Adipocyte (in vitro differentiated cells): ENCODE data around the gene LGALS3.

ENCODE experiments used
- DNase-seq: peaks from one replicate; pipeline ENCODE4 v3.0.0-alpha.2; 2015; ENCODE audit warnings: low read depth
- H3K27me3 ChIP-seq: replicated peaks from 2 replicates; pipeline ENCODE4 v1.7.0; 2013; ENCODE audit warnings: mild to moderate bottlenecking, low read length, moderate library complexity; ENCODE audit not compliant: control insufficient read depth, insufficient read depth
- H3K36me3 ChIP-seq: 2 replicates; pipeline ENCODE4 v1.7.0; 2013; ENCODE audit warnings: low read length, mild to moderate bottlenecking, moderate library complexity; ENCODE audit not compliant: control insufficient read depth, insufficient read depth, severe bottlenecking
- H3K4me1 ChIP-seq: 2 replicates; pipeline ENCODE4 v1.7.0; 2013; ENCODE audit warnings: mild to moderate bottlenecking, low read length, moderate library complexity; ENCODE audit not compliant: control insufficient read depth, insufficient read depth
- H3K4me3 ChIP-seq: 2 replicates; pipeline ENCODE4 v1.7.0; 2013; ENCODE audit warnings: mild to moderate bottlenecking, low read length, moderate library complexity
- H3K9ac ChIP-seq: 2 replicates; pipeline ENCODE4 v1.7.0; 2013; ENCODE audit warnings: mild to moderate bottlenecking, low read length, moderate library complexity
- H3K9me3 ChIP-seq: 2 replicates; pipeline ENCODE4 v1.7.0; 2013; ENCODE audit warnings: mild to moderate bottlenecking, low read length, moderate library complexity; ENCODE audit not compliant: control insufficient read depth

Gene LGALS3

GRCh38 chr14:55124774-55125386 lies 4.2 kb upstream of the LGALS3 start:
- Histone ChIP-seq H3K9me3 (no peaks in the 10 kb centered on the region), H3K4me1 (peaks cover 41% of the 10 kb centered on the region), H3K4me3 (no peak overlapping the region), H3K36me3 (no peaks in the 10 kb centered on the region), H3K9ac (no peak overlapping the region), H3K27me3 (no peaks in the 10 kb centered on the region)
- no peak for DNase-seq

- H3K27me3 ChIP-seq = no peaks in the 10 kb centered on the region
- no peaks in the 10 kb centered on the region for H3K36me3 ChIP-seq
- no peak for DNase-seq
- no peak overlapping the region for H3K9ac ChIP-seq
- peaks cover 41% of the 10 kb centered on the region for H3K4me1 ChIP-seq
- H3K9me3 ChIP-seq = no peaks in the 10 kb centered on the region
- H3K4me3 ChIP-seq = no peak overlapping the region
Observed at GRCh38 chr14:55125403-55125802, 3.6 kb upstream of the LGALS3 start.

- Histone ChIP-seq H3K27me3 (no peaks in the 10 kb centered on the region), H3K36me3 (peaks cover 4% of the 10 kb centered on the region), H3K4me3 (no peak overlapping the region), H3K9me3 (no peaks in the 10 kb centered on the region), H3K4me1 (peaks cover 45% of the 10 kb centered on the region), H3K9ac (no peak overlapping the region)
- no peak for DNase-seq
Observed at GRCh38 chr14:55126034-55126433, 3.0 kb upstream of the LGALS3 start.

GRCh38 chr14:55126932-55127459 lies 2.1 kb upstream of the LGALS3 start:
- H3K4me3 ChIP-seq = no peak overlapping the region
- no peaks in the 10 kb centered on the region for H3K27me3 ChIP-seq
- peaks cover 6% of the 10 kb centered on the region for H3K36me3 ChIP-seq
- no peaks in the 10 kb centered on the region for H3K9me3 ChIP-seq
- H3K9ac ChIP-seq = no peak overlapping the region
- DNase-seq = no peak
- peaks cover 54% of the 10 kb centered on the region for H3K4me1 ChIP-seq

GRCh38 chr14:55127460-55127951 lies 1.5 kb upstream of the LGALS3 start:
- DNase-seq = no peak
- Histone ChIP-seq H3K4me1 (peaks cover 53% of the 10 kb centered on the region), H3K36me3 (peaks cover 6% of the 10 kb centered on the region), H3K4me3 (no peak overlapping the region), H3K9ac (no peak overlapping the region), H3K27me3 (no peaks in the 10 kb centered on the region), H3K9me3 (no peaks in the 10 kb centered on the region)

- Histone ChIP-seq H3K36me3 (peaks cover 16% of the 10 kb centered on the region), H3K9me3 (no peaks in the 10 kb centered on the region), H3K4me3 (peak overlapping the region; percentile 97), H3K4me1 (peaks cover 55% of the 10 kb centered on the region), H3K27me3 (no peaks in the 10 kb centered on the region), H3K9ac (peak overlapping the region; percentile 95)
- no peak for DNase-seq
Observed at GRCh38 chr14:55128386-55129085, 516 bp upstream of the LGALS3 start.

- no peaks in the 10 kb centered on the region for H3K27me3 ChIP-seq
Observed at GRCh38 chr14:55129428-55130195, 560 bp downstream of the LGALS3 start.

GRCh38 chr14:55130196-55130550 lies 1.1 kb downstream of the LGALS3 start:
- Histone ChIP-seq H3K27me3 (no peaks in the 10 kb centered on the region), H3K36me3 (peaks cover 30% of the 10 kb centered on the region), H3K9ac (peak overlapping the region; percentile 95), H3K9me3 (no peaks in the 10 kb centered on the region), H3K4me3 (peak overlapping the region; percentile 97), H3K4me1 (peaks cover 60% of the 10 kb centered on the region)
- DNase-seq = no peak

More at GRCh38 chr14:55129428-55130195, 560 bp downstream of the LGALS3 start:
- Histone ChIP-seq H3K4me3 (peak overlapping the region; percentile 97), H3K4me1 (peaks cover 60% of the 10 kb centered on the region), H3K9ac (peak overlapping the region; percentile 95), H3K36me3 (peaks cover 25% of the 10 kb centered on the region), H3K9me3 (no peaks in the 10 kb centered on the region)
- DNase-seq = peak; percentile 87

GRCh38 chr14:55131370-55132137 lies 2.5 kb downstream of the LGALS3 start:
- Histone ChIP-seq H3K9me3 (no peaks in the 10 kb centered on the region), H3K36me3 (peaks cover 35% of the 10 kb centered on the region), H3K4me1 (peaks cover 59% of the 10 kb centered on the region), H3K9ac (peak overlapping the region; percentile 95), H3K4me3 (peak overlapping the region; percentile 97), H3K27me3 (no peaks in the 10 kb centered on the region)
- DNase-seq = peak; percentile 37

GRCh38 chr14:55133416-55133815 lies 4.4 kb downstream of the LGALS3 start:
- Histone ChIP-seq H3K4me1 (peaks cover 62% of the 10 kb centered on the region), H3K4me3 (peak overlapping the region; percentile 97), H3K9me3 (no peaks in the 10 kb centered on the region), H3K36me3 (peaks cover 43% of the 10 kb centered on the region), H3K9ac (no peak overlapping the region), H3K27me3 (no peaks in the 10 kb centered on the region)
- DNase-seq = peak; percentile 71
